GM23248 (cell line): Measurements from ENCODE around the gene MBNL1.

Experiments used
- EZH2 ChIP-seq: fragments of 200-600 bp; sonication (generic); IDR thresholded peaks from 2 replicates; pipeline ENCODE4 v1.6.1; 2018; ENCODE audit warnings: antibody characterized with exemption, mild to moderate bottlenecking; ENCODE audit not compliant: insufficient read depth, poor library complexity, severe bottlenecking
- EZH2phosphoT487 ChIP-seq: fragments of 200-600 bp; sonication (generic); IDR thresholded peaks from 2 replicates; pipeline ENCODE4 v1.6.1; 2018; ENCODE audit warnings: antibody characterized with exemption, moderate library complexity, mild to moderate bottlenecking, low read depth; ENCODE audit not compliant: insufficient read depth

- TF ChIP-seq EZH2 (no peak), EZH2phosphoT487 (no peak)
These were observed 39.2 kb downstream of the MBNL1 start for GRCh38 chr3:152307829-152308474.
